Prostate gland (tissue), 2 donors: ENCODE measurements around the gene MED12L.
A peak's percentile ranks its signal among the peaks of the same experiment; 100 is the strongest.

Experiments
- CTCF ChIP-seq, 4 experiments: fragments of 200-600 bp in 2 of 4; fragments of 450-650 bp in 2 of 4; sonication (generic) in 2 of 4; IDR thresholded peaks; 1 replicate in 3 of 4; 2 replicates in 1 of 4; pipeline ENCODE4 v1.5.1; 2016 to 2019; ENCODE audit warnings: antibody characterized with exemption in 4 of 4, mild to moderate bottlenecking in 2 of 4, moderate library complexity in 2 of 4
- POLR2AphosphoS5 ChIP-seq: sonication (generic); formaldehyde crosslinking; IDR thresholded peaks from one replicate; pipeline ENCODE4 v1.6.1; 2017; ENCODE audit warnings: antibody characterized with exemption

- no peak for TF ChIP-seq POLR2AphosphoS5
- peak; percentile 44 to 68 (median 58) for TF ChIP-seq CTCF (IDR thresholded peaks at IDR 0.05)
Observed at GRCh38 chr3:151468284-151468917, 382.9 kb downstream of the MED12L start.
